DND-41 (cell line): ENCODE measurements around the gene ELP6.

Source experiments
- ATAC-seq: fragments of 200-7000 bp; cut with Tn5 transposase; 3 replicates; pipeline ENCODE4 v1.9.1; 2021; ENCODE audit warnings: low read depth; ENCODE audit not compliant: insufficient read depth
- DNase-seq: peaks from one replicate; pipeline ENCODE4 v3.0.0-alpha.2; 2020
- H2AFZ ChIP-seq: 2 replicates; pipeline ENCODE4 v1.6.0; 2012; ENCODE audit warnings: low read depth, low read length
- H3K27ac ChIP-seq: 2 replicates; pipeline ENCODE4 v1.5.1; 2012; ENCODE audit warnings: low read length, inconsistent platforms
- H3K27me3 ChIP-seq: fragments of 200-600 bp; sonication (generic); 2 replicates; pipeline ENCODE4 v1.6.0; 2012; ENCODE audit warnings: low read length, mild to moderate bottlenecking, inconsistent platforms; ENCODE audit not compliant: insufficient read depth, poor library complexity
- H3K36me3 ChIP-seq: 2 replicates; pipeline ENCODE4 v1.5.1; 2012; ENCODE audit warnings: low read length, inconsistent platforms; ENCODE audit not compliant: insufficient read depth
- H3K4me1 ChIP-seq: 2 replicates; pipeline ENCODE4 v1.5.1; 2012; ENCODE audit warnings: mild to moderate bottlenecking, low read length; ENCODE audit not compliant: insufficient read depth
- H3K4me2 ChIP-seq: 2 replicates; pipeline ENCODE4 v1.6.0; 2012; ENCODE audit warnings: mild to moderate bottlenecking, moderate library complexity, low read length, inconsistent platforms; ENCODE audit not compliant: insufficient read depth
- H3K4me3 ChIP-seq, 2 experiments: fragments of 200-600 bp in 1 of 2; shearing (Covaris generic) in 1 of 2; 2 replicates each; pipeline ENCODE4 v1.5.1; 2012 to 2016; ENCODE audit warnings: inconsistent platforms in 2 of 2, low read length in 2 of 2, mild to moderate bottlenecking in 2 of 2, low read depth in 1 of 2, moderate library complexity in 1 of 2
- H3K79me2 ChIP-seq: 2 replicates; pipeline ENCODE4 v1.6.0; 2012; ENCODE audit warnings: low read length, inconsistent platforms; ENCODE audit not compliant: insufficient read depth
- H3K9ac ChIP-seq: 2 replicates; pipeline ENCODE4 v1.6.0; 2012; ENCODE audit warnings: low read depth, mild to moderate bottlenecking, inconsistent platforms, low read length, moderate library complexity
- H3K9me3 ChIP-seq: 2 replicates; pipeline ENCODE4 v1.5.1; 2012; ENCODE audit warnings: low read length, moderate library complexity, mild to moderate bottlenecking, inconsistent platforms; ENCODE audit not compliant: insufficient read depth, severe bottlenecking
- H4K20me1 ChIP-seq: 2 replicates; pipeline ENCODE4 v1.6.0; 2012; ENCODE audit warnings: low read length; ENCODE audit not compliant: insufficient read depth
- EZH2 ChIP-seq: IDR thresholded peaks from 3 replicates; pipeline ENCODE4 v1.6.1; 2012; ENCODE audit warnings: borderline replicate concordance, low read depth, mild to moderate bottlenecking, moderate library complexity, low read length, inconsistent platforms; ENCODE audit not compliant: severe bottlenecking
- TF ChIP-seq, protein P1 (sequence below): IDR thresholded peaks from 2 replicates; pipeline ENCODE4 v1.5.1; 2012; ENCODE audit warnings: borderline replicate concordance, low read length, moderate library complexity, mild to moderate bottlenecking; ENCODE audit not compliant: poor library complexity, severe bottlenecking; ENCODE audit errors: extremely low read depth

The ELP6 gene

GRCh38 chr3:47496892-47497291, 16.6 kb downstream of the ELP6 start:
- H3K4me3 ChIP-seq: no peak overlapping the region
- no peak overlapping the region for H3K9ac ChIP-seq
- DNase-seq: no peak
- H3K9me3 ChIP-seq: no peaks in the 10 kb centered on the region
- TF ChIP-seq, protein P1, sequence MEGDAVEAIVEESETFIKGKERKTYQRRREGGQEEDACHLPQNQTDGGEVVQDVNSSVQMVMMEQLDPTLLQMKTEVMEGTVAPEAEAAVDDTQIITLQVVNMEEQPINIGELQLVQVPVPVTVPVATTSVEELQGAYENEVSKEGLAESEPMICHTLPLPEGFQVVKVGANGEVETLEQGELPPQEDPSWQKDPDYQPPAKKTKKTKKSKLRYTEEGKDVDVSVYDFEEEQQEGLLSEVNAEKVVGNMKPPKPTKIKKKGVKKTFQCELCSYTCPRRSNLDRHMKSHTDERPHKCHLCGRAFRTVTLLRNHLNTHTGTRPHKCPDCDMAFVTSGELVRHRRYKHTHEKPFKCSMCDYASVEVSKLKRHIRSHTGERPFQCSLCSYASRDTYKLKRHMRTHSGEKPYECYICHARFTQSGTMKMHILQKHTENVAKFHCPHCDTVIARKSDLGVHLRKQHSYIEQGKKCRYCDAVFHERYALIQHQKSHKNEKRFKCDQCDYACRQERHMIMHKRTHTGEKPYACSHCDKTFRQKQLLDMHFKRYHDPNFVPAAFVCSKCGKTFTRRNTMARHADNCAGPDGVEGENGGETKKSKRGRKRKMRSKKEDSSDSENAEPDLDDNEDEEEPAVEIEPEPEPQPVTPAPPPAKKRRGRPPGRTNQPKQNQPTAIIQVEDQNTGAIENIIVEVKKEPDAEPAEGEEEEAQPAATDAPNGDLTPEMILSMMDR: no peak
- TF ChIP-seq EZH2: no peak
- H3K27ac ChIP-seq: no peak overlapping the region
- H3K36me3 ChIP-seq: peaks cover 74% of the 10 kb centered on the region
- no peaks in the 10 kb centered on the region for H3K4me1 ChIP-seq
- H3K27me3 ChIP-seq: no peaks in the 10 kb centered on the region
- peaks cover 11% of the 10 kb centered on the region; the same call in 1 of the 2 replicates for H3K79me2 ChIP-seq
- no peak overlapping the region for H2AFZ ChIP-seq
- peaks cover 15% of the 10 kb centered on the region; the same call in 1 of the 2 replicates for H4K20me1 ChIP-seq
- H3K4me2 ChIP-seq: no peak overlapping the region
- ATAC-seq: no peak

- no peak for DNase-seq
- no peak overlapping the region for H3K9ac ChIP-seq
These were observed 17.6 kb downstream of the ELP6 start for GRCh38 chr3:47495886-47496285.

DNA sequence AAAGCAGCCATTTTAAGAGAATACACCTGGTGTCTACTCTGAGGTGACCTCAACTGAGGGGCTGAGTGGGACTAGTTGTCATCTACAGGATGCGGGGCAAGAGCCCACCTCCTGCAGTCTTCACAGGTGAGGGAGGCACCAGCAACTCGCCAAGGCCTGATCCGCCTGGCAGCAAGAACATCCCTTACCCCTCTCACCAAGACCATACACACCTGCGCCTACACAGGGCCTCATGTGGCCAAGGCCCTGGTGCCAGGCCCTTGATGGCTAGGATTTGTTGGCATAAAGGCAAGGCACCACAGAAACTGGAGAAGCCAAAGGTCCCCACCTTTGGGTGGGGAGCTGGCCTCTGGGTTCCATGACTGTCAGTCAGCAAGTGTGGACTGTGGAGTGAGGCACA, 18.4 kb downstream of the ELP6 start:
- H3K27ac ChIP-seq: no peak overlapping the region
- no peaks in the 10 kb centered on the region for H3K27me3 ChIP-seq
- TF ChIP-seq EZH2: no peak
- TF ChIP-seq, protein P1: no peak
- H3K9me3 ChIP-seq: no peaks in the 10 kb centered on the region
- H3K4me2 ChIP-seq: no peak overlapping the region
- H3K4me3 ChIP-seq: no peak overlapping the region
- DNase-seq (no peak), ATAC-seq (no peak)
- no peak overlapping the region for H3K9ac ChIP-seq
- no peak overlapping the region for H2AFZ ChIP-seq
- peaks cover 8% of the 10 kb centered on the region; the same call in 1 of the 2 replicates for H3K79me2 ChIP-seq
- no peaks in the 10 kb centered on the region for H3K4me1 ChIP-seq
- H3K36me3 ChIP-seq: peaks cover 64% of the 10 kb centered on the region
- H4K20me1 ChIP-seq: peaks cover 15% of the 10 kb centered on the region; the same call in 1 of the 2 replicates

More at GRCh38 chr3:47495886-47496285, 17.6 kb downstream of the ELP6 start:
- Histone ChIP-seq H3K4me2 (no peak overlapping the region), H3K9me3 (no peaks in the 10 kb centered on the region), H4K20me1 (peaks cover 15% of the 10 kb centered on the region; the same call in 1 of the 2 replicates), H3K27ac (no peak overlapping the region), H3K79me2 (peaks cover 11% of the 10 kb centered on the region; the same call in 1 of the 2 replicates), H2AFZ (no peak overlapping the region), H3K4me1 (no peaks in the 10 kb centered on the region), H3K36me3 (peaks cover 71% of the 10 kb centered on the region), H3K4me3 (no peak overlapping the region), H3K27me3 (no peaks in the 10 kb centered on the region)
- ATAC-seq: no peak
- TF ChIP-seq, protein P1: no peak

DNA sequence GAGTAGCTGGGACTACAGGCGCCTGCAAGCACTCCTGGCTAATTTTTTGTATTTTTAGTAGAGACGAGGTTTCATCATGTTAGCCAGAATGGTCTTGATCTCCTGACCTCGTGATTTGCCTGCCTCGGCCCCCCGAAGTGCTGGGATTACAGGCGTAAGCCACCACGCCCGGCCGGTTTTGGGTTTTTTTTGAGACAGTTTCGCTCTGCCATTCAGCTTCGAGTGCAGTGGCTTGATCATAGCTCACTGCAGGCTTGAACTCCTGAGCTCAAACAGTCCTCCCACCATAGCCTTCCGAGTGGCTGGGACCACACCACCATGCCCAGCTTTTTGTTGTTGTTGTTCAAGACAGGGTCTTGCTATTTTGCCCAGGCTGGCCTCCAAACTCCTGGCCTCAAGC, 21.7 kb downstream of the ELP6 start:
- ATAC-seq (no peak), DNase-seq (no peak)
- Histone ChIP-seq H3K79me2 (no peaks in the 10 kb centered on the region; the same call in 1 of the 2 replicates), H3K4me3 (no peak overlapping the region), H4K20me1 (peaks cover 3% of the 10 kb centered on the region; the same call in 1 of the 2 replicates), H3K27ac (no peak overlapping the region), H2AFZ (no peak overlapping the region), H3K27me3 (no peaks in the 10 kb centered on the region), H3K36me3 (peaks cover 47% of the 10 kb centered on the region), H3K4me1 (no peaks in the 10 kb centered on the region), H3K9ac (no peak overlapping the region), H3K9me3 (no peaks in the 10 kb centered on the region), H3K4me2 (no peak overlapping the region)
- no peak for TF ChIP-seq EZH2
- TF ChIP-seq, protein P1: no peak
